ENCODE results near the gene ACER1.

- TF ChIP-seq, protein P1, sequence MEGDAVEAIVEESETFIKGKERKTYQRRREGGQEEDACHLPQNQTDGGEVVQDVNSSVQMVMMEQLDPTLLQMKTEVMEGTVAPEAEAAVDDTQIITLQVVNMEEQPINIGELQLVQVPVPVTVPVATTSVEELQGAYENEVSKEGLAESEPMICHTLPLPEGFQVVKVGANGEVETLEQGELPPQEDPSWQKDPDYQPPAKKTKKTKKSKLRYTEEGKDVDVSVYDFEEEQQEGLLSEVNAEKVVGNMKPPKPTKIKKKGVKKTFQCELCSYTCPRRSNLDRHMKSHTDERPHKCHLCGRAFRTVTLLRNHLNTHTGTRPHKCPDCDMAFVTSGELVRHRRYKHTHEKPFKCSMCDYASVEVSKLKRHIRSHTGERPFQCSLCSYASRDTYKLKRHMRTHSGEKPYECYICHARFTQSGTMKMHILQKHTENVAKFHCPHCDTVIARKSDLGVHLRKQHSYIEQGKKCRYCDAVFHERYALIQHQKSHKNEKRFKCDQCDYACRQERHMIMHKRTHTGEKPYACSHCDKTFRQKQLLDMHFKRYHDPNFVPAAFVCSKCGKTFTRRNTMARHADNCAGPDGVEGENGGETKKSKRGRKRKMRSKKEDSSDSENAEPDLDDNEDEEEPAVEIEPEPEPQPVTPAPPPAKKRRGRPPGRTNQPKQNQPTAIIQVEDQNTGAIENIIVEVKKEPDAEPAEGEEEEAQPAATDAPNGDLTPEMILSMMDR (IDR thresholded peaks at IDR 0.05) = no peak
- TF ChIP-seq POLR2A (IDR thresholded peaks at IDR 0.05) (no peak), POLR2AphosphoS5 (IDR thresholded peaks at IDR 0.05) (no peak)
Observed at GRCh38 chr19:6261883-6262282, 71.5 kb downstream of the ACER1 start.

All from prostate gland (tissue), 2 donors.